Right cardiac atrium (tissue), 5 donors: ENCODE results near the gene SCRT2. TPM values are rescaled to one million over a fixed set of nuclear protein-coding genes. Genes with fewer than 3 reads are reported as not detected.

Source experiments
- ATAC-seq, 2 donors: fragments of 200-7000 bp; cut with Tn5 transposase; one replicate each; pipeline versions ENCODE4 v1.8.0 to v1.9.1; 2020; ENCODE audit warnings: moderate library complexity in 2 of 2, mild to moderate bottlenecking in 1 of 2
- DNase-seq, 3 donors: peaks; one replicate each; pipeline ENCODE4 v3.0.0-alpha.2; 2020
- H3K27ac ChIP-seq: one replicate; pipeline ENCODE4 v1.5.1; 2013; ENCODE audit warnings: mild to moderate bottlenecking, low read length, control low read depth, moderate library complexity
- H3K27me3 ChIP-seq: one replicate; pipeline ENCODE4 v1.6.1; 2013; ENCODE audit not compliant: control insufficient read depth, insufficient read depth
- H3K4me1 ChIP-seq: one replicate; pipeline ENCODE4 v1.6.1; 2013; ENCODE audit warnings: low read length; ENCODE audit not compliant: control insufficient read depth, insufficient read depth
- H3K4me3 ChIP-seq: one replicate; pipeline ENCODE4 v1.5.1; 2013; ENCODE audit warnings: low read length, control low read depth
- H3K9me3 ChIP-seq: one replicate; pipeline ENCODE4 v1.6.1; 2013; ENCODE audit warnings: low read length; ENCODE audit not compliant: control insufficient read depth
- WGBS: extraction: QIAGEN DNeasy Blood & Tissue Kit; methylation state at CpG from one replicate; pipeline ENCODE4 v1.1.7; 2013; 5-methylcytosine and 5-hydroxymethylcytosine counted together
- intact Hi-C, 4 donors: fragments of 100-400 bp; cut with DNase I; formaldehyde crosslinking; loops; one replicate each; pipeline versions ENCODE4 v1.11.0 to v1.14.0; 2022 to 2023
- polyA plus RNA-seq: library from polyadenylated mRNA; stranded (reverse); fragments of 200-250 nt; gene quantifications from one replicate; pipeline ENCODE4 v1.2.3, GENCODE V29; 2013
- total RNA-seq, 4 donors: library from RNA; stranded (reverse); fragmentation: NEBNext Ultra II Directional; extraction: Animal tissue kit (Norgen Biotek cat#: 25700); gene quantifications; one replicate each; pipeline ENCODE4 v1.2.1, GENCODE V29; 2021
- donor health status: healthy with polysubstance abuse.
- donor health status: DM: no; HTN: yes; CAD: no.
- donor health status: DM: no; HTN: no; CAD: no.
- donor health status: DM: no; HTN: yes; CAD: no; lungs with severe emphysema.
- donor health status: DM: yes; HTN: yes; CAD: no.

Gene SCRT2
- total and polyA plus RNA-seq, 5 donors: not detected

- ATAC-seq (no peak), DNase-seq (no peak)
- Histone ChIP-seq H3K9me3 (no peaks in the 10 kb centered on the region), H3K27ac (no peak overlapping the region), H3K4me1 (no peaks in the 10 kb centered on the region), H3K4me3 (no peak overlapping the region), H3K27me3 (no peaks in the 10 kb centered on the region)
- 29% methylated on average over 16 of the region's 16 CpGs for WGBS
- intact Hi-C loops: no loop called here
Measured at GRCh38 chr20:662277-663192, 13.1 kb downstream of the SCRT2 start.

GRCh38 chr20:661474-662270 is 13.9 kb downstream of the SCRT2 start:
- Histone ChIP-seq H3K27me3 (no peaks in the 10 kb centered on the region), H3K4me3 (no peak overlapping the region), H3K27ac (no peak overlapping the region), H3K4me1 (no peaks in the 10 kb centered on the region), H3K9me3 (no peaks in the 10 kb centered on the region)
- intact Hi-C loops: no loop called here
- WGBS: 27% methylated on average over 29 of the region's 29 CpGs
- DNase-seq: peak in 1 of 3 donors; percentile 54
- ATAC-seq: no peak

GRCh38 chr20:658731-659291 is 16.8 kb downstream of the SCRT2 start:
- Histone ChIP-seq H3K27me3 (no peaks in the 10 kb centered on the region), H3K4me3 (no peak overlapping the region), H3K9me3 (no peaks in the 10 kb centered on the region), H3K4me1 (peaks cover 2% of the 10 kb centered on the region), H3K27ac (no peak overlapping the region)
- ATAC-seq (no peak), DNase-seq (no peak)
- intact Hi-C loops: loop anchor here in 3 of 4 donors (10.0 kb wide), 2 partner anchors 66 to 304 kb away; no protein-coding TSS in a partner anchor
- WGBS: 35% methylated on average over 5 of the region's 5 CpGs

DNA sequence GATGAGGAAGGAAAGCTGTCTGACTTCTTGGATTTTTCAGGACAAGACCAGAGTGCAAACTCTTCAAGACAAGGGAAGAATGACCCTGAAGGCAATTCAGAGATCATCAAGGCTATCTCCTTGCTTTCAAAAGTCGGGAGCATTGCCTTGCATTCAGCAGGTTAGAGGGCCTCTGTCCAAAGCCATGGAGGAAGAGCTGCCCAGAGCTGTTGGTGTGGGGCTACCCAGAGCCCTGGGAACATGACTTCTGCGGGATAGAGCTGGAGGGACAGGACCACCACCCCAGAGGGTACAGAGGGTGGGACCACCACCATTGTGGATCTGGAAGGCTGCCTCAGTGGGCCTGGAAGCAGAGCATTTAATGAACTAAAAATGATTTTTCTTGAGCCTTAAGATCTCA is 17.4 kb downstream of the SCRT2 start:
- H3K4me1 ChIP-seq: peaks cover 4% of the 10 kb centered on the region
- H3K4me3 ChIP-seq: no peak overlapping the region
- intact Hi-C loops: loop anchor here in 3 of 4 donors (10.0 kb wide), 2 partner anchors 67 to 303 kb away; no protein-coding TSS in a partner anchor
- DNase-seq (no peak), ATAC-seq (no peak)
- no peaks in the 10 kb centered on the region for H3K27me3 ChIP-seq
- no peaks in the 10 kb centered on the region for H3K9me3 ChIP-seq
- WGBS: 42% methylated on average over 2 of the region's 2 CpGs
- no peak overlapping the region for H3K27ac ChIP-seq

DNA sequence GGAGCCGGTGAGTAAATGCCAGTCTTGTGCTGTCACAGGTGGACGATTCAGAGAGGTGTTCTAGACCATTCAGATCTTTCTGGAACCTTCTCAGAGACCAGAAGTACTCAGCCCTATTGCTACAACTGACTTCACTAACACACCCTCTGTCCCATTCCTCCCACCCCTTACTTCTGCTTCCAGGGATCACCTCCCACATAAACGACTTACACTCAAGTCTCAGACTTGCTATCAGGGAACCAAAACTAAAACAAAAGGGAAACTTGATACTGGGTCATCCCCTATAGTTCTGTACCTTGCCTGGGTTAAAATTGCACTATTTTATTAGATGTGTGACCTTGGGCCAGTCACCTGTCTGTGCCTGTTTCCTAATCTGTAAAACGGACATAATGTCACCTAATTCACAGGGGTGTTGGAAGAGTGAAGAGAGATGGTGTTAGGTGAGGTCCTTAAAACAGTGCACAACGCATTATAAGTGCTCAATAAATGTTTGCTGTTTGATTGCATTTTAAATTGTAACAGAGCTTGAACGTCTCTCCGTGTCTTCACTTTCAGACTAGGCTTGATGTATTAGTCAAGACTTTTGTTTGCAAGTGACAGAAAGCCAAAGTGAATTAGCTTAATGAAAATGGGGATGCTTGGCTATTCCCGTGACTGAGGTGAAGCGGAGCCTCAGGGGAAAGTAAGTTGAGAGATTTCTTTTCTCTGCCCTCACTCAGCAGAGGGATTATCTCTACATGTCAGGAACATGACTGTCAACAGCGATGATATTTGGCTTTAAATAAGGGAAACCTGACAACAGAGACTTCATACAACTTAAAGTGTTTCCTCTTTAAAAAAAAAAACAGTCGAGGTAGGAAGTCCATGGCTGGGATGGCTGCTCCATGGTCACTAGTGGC is 19.6 kb downstream of the SCRT2 start:
- Histone ChIP-seq H3K4me3 (no peak overlapping the region), H3K4me1 (peaks cover 9% of the 10 kb centered on the region), H3K27me3 (no peaks in the 10 kb centered on the region), H3K27ac (no peak overlapping the region), H3K9me3 (no peaks in the 10 kb centered on the region)
- intact Hi-C loops: loop anchor here in 3 of 4 donors (10.0 kb wide), 2 partner anchors 69 to 301 kb away; no protein-coding TSS in a partner anchor
- ATAC-seq (no peak), DNase-seq (no peak)
- 66% methylated on average over 11 of the region's 11 CpGs for WGBS

DNA sequence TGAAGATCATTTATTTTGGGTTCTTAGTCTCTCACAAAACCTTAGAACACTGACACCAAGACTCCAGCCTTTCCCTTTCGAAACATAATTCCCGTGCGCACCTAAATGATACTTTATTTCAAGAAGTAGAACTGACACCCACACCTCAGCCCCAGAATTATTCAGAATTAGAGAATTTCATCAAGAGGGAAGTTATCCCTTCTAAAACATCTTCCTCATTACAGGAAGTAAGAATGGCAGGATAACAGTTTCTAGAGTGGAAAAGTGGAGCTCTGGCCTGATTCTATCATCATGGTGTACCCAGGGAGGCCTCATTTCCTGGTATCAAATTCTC is 21.2 kb downstream of the SCRT2 start:
- no peaks in the 10 kb centered on the region for H3K9me3 ChIP-seq
- no peak overlapping the region for H3K27ac ChIP-seq
- intact Hi-C loops: loop anchor here (5.0 to 10.0 kb wide), 3 partner anchors 70 to 300 kb away; no protein-coding TSS in a partner anchor
- WGBS: 92% methylated on average over 3 of the region's 3 CpGs
- H3K27me3 ChIP-seq: no peaks in the 10 kb centered on the region
- DNase-seq: no peak
- ATAC-seq: no peak
- peaks cover 9% of the 10 kb centered on the region for H3K4me1 ChIP-seq
- no peak overlapping the region for H3K4me3 ChIP-seq

DNA sequence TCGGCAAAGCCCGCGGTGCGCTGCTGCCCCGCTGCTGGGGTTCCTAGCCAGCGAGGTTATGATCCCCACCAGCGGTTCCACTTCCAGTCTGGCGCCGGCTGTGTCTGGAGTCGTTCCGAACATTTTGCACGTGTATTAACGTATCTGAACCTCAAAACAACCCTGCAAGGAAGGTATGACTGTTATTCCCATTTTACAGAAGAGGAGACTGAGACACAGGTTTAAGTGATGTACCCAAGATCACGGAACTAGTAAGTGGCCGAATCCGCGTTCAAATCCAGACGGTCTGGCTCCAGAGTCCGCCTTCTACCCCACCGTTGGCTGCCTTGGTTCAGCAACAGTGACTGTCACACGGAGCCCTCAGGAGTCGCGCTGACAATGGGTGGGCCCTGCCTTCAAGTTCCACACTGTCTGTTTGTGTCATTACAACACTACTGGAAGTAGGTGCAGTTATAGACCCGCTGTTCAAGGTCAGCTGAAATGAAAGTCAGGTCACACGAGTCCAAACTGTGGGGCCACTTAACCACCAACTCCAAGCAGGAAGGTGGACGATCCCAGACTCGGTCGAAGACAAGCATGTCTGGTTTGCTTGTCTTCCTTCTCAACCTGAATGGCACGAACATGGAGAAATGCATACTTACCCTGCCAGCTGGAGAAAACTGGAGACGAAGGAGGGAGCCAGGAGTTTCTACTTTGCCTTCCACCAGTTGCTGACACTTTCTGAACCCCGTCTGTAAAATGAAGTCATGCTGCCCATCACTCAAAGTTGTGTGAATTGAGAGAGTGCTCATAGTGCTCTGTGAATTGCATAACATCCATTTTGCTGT is 21.8 kb downstream of the SCRT2 start:
- Histone ChIP-seq H3K4me3 (peak overlapping the region; percentile 82), H3K9me3 (no peaks in the 10 kb centered on the region), H3K27ac (peak overlapping the region; percentile 84), H3K4me1 (peaks cover 9% of the 10 kb centered on the region), H3K27me3 (no peaks in the 10 kb centered on the region)
- ATAC-seq (no peak), DNase-seq (peak in 1 of 3 donors; percentile 60)
- 18% methylated on average over 31 of the region's 31 CpGs for WGBS
- intact Hi-C loops: loop anchor here (2.0 to 10.0 kb wide), 4 partner anchors 71 to 299 kb away; no protein-coding TSS in a partner anchor

GRCh38 chr20:653110-653589 is 22.5 kb downstream of the SCRT2 start, which contains the start of gene SRXN1:
Gene SRXN1, minus strand, starts transcription at chr20:653200. Its CDS starts 15 bp downstream, at chr20:653185.
- ATAC-seq: peak; percentile 94 to 96
- WGBS: under 1% methylated on average over 74 of the region's 74 CpGs

GRCh38 chr20:652615-653109 is 22.9 kb downstream of the SCRT2 start:
- Histone ChIP-seq H3K4me3 (peak overlapping the region; percentile 82), H3K27me3 (no peaks in the 10 kb centered on the region), H3K4me1 (peaks cover 9% of the 10 kb centered on the region), H3K27ac (peak overlapping the region; percentile 96), H3K9me3 (peaks cover 2% of the 10 kb centered on the region)
- peak in 1 of 3 donors; percentile 66 for DNase-seq
- 2% methylated on average over 36 of the region's 36 CpGs for WGBS
- intact Hi-C loops: loop anchor here (2.0 to 10.0 kb wide), 4 partner anchors 72 to 298 kb away; no protein-coding TSS in a partner anchor
- ATAC-seq: peak; percentile 7 to 21

More at GRCh38 chr20:653110-653589, 22.5 kb downstream of the SCRT2 start, which contains the start of gene SRXN1:
- DNase-seq: peak; percentile 92 to 96 (median 96)
- H3K4me1 ChIP-seq: peaks cover 9% of the 10 kb centered on the region
- intact Hi-C loops: loop anchor here (2.0 to 10.0 kb wide), 4 partner anchors 72 to 298 kb away; no protein-coding TSS in a partner anchor
- H3K9me3 ChIP-seq: no peaks in the 10 kb centered on the region
- no peaks in the 10 kb centered on the region for H3K27me3 ChIP-seq
- H3K4me3 ChIP-seq: peak within 1 kb of the TSS; percentile 82
- H3K27ac ChIP-seq: peak within 1 kb of the TSS; percentile 96
